Activated CD8-positive, alpha-beta memory T cell treated with anti-CD3 and anti-CD28 coated beads for 36 hours (primary cell): ENCODE data around the gene POFUT2. TPM values are rescaled to one million over a fixed set of nuclear protein-coding genes. Genes with fewer than 3 reads are reported as not detected.
"Not testable (repeated sequence)": the region's sequence is repeated elsewhere in the genome, so short reads cannot be mapped to it uniquely, and the experiment has no call there.

Source experiments
- CTCF ChIA-PET: fragments of 350-600 bp; sonication (Branson Sonifier 250); formaldehyde crosslinking; loops from one replicate; lab custom pipeline; 2021; ENCODE audit warnings: antibody characterized with exemption; lab: Charles Lee
- POLR2A ChIA-PET: fragments of 350-600 bp; sonication (Branson Sonifier 250); formaldehyde crosslinking; loops from one replicate; lab custom pipeline; 2021; ENCODE audit warnings: antibody characterized with exemption; lab: Charles Lee
- total RNA-seq, 2 experiments: library from RNA; stranded (reverse); gene quantifications; one replicate each; pipeline ENCODE4 v1.2.3, GENCODE V29; 2021

The POFUT2 gene
- total RNA-seq, 2 experiments from 2014 or later = 13.2 to 13.4 TPM

- CTCF ChIA-PET = interaction anchor here (1.1 kb wide), 1 partner anchor 23 kb away, joined by 3 read pairs; no protein-coding TSS in a partner anchor
- POLR2A ChIA-PET = not testable (repeated sequence)
Measured at GRCh38 chr21:45315676-45316470, 28.2 kb upstream of the POFUT2 start.

DNA sequence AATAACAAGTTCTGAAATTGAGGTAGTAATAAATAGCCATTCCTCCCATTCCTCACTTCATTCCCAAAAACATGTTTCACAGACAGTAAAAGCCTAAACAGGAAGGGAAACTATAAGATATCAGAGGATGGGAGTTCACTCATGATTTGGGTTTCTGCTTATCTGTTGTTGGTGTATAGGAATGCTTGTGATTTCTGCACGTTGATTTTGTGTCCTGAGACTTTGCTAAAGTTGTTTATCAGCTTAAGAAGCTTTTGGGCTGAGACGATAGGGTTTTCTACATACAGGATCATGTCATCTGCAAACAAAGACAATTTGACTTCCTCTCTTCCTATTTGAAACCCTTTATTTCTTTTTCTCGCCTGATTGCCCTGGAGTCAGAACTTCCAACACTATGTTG lies 26.0 kb upstream of the POFUT2 start:
- ChIA-PET CTCF (no interaction called here), POLR2A (no interaction called here)

DNA sequence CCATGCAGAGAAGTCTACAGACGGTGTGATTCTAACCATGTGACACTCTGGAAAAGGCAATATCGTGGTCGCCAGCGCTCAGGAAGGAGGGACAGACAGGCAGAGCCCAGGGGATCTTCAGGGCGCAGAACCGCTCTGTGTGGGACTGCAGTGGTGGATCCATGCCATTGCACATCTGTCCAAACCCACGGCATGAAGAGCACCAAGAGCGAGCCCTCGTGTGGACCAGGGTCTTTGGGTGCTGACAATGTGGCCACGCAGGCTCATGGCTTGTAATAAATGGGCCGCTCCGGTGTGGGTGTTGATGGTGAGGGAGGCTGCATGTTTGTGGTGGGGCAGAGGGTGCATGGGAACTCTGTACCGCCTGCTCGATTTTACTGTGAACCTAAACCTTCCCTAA lies 25.3 kb upstream of the POFUT2 start:
- CTCF ChIA-PET = no interaction called here

DNA sequence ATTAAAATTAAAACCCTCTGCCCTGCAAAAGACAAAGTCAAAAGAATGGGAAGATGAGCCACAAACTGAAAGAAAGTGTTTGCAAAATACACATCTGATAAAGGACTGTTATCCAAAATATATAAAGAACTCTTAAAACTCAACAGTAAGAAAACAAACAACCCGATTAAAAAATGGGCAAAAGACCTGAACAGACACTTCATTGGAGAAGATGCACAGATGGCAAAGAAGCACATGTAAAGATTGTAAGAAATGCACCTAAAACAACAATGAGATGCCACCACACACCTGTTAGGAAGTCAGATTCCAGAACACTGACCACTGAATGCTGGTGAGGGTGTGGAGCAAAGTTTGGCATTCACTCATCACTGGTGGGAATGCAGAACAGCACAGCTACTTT lies 24.6 kb upstream of the POFUT2 start:
- ChIA-PET POLR2A (no interaction called here), CTCF (no interaction called here)

More for the DNA sequence above, 25.3 kb upstream of the POFUT2 start:
- POLR2A ChIA-PET = no interaction called here

GRCh38 chr21:45310459-45310858 lies 22.8 kb upstream of the POFUT2 start:
- CTCF ChIA-PET = no interaction called here

DNA sequence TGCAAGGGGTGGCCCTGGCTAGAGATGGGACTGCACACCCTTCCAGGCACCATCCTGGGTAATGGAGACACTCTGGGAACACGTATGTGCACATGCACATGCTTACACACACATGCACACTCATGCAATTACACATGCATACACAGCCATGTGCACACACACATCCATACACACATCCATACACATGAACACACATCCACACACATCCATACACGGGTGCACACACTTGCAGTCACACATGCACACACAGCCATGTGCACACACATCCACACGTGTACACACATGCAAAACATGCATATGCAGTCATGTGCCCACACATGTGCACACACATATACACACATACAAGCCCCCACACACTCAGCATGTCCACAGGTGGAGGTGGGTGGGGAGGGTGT lies 22.3 kb upstream of the POFUT2 start:
- CTCF ChIA-PET = no interaction called here
- POLR2A ChIA-PET = no interaction called here

More at GRCh38 chr21:45310459-45310858, 22.8 kb upstream of the POFUT2 start:
- POLR2A ChIA-PET = no interaction called here

DNA sequence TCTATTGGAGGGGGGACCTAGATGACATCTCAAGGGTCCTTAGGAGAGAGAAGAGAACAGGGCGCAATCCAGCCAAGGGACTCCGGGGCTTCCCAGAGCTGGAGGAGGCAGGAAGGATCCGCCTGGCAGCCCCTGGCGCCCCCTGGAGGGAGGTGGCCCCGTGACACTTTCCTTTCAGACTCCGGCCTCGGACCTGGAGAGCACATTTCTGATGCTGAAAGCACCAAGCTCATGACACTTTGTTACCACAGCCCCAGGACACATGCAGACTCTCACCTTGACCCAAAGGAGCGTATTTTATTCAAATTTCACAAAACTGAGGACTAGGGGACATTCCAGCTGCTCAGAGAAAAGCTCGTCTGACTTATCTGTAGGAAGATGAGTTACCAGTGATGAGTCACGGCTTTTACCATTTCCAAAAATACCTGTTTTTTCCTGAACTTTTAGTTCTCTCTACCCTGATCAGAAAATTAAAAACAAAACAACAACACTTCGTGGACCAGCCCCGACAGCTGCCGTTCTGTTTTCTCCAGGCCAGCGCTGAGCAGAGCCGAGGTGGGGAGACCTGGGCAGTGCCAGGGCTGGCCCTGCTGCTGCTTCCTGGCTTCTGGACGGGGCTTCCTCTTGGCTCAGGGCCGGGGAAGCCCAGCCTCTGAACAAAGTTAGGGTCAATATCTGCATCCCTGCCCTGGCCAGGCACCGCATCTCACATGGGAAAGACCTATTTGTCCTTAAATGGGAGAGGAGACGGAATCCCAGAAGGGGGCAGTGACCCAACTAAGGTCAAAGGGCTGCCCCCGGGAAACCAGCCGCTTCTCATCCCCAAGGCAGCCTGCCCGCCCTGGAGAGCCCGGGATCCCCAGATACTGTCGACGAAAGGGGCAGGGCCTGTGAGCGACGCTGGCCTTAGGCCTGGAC lies 21.6 kb upstream of the POFUT2 start:
- POLR2A ChIA-PET = no interaction called here
- CTCF ChIA-PET = interaction anchor here (0.9 to 1.4 kb wide), 5 partner anchors 10 to 172 kb away, joined by 3 to 5 read pairs (median 4); no protein-coding TSS in a partner anchor

DNA sequence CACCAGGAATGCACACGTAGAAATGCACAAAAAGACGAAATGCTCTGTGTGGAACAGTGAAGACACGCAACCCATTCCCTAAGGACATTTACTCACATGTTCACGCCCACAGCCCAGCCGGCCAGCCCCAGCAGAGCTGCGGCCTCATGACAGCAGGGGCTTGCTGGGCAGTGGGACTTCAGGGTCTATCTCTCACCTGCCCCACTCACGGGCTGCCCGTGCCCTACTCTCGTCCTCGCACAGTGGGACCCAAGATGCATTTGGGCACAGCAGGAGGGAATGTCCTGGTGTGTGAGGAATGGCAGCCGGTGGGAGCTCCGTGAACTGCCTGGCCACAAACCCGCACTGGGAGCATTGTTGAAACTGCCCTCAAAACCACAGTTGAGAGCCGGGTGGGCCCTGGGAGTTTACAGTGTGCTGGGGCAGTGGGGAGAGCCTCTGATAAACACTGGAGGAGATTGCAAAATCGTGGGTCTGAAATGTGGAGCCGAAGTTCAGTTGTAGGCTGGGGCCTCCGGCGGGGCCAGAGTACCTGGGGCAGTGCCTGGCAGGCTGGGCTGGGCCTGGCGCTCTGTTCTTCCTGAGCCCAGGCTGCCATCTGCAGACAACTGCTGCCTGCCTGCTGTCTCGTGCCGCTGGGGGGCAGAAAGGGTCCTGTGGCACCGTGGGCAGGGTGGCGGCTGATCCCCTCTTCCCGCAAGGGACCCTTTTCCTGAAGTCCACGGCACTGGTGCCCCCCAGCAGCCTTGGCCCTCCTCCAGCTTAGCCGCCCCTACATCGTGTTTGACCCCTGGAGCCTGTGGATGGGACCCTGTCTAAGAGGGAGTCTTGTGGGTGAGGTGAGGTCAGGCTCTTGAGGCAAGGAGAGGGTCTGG lies 20.7 kb upstream of the POFUT2 start:
- ChIA-PET POLR2A (no interaction called here), CTCF (interaction anchor here (0.9 to 1.4 kb wide), 5 partner anchors 10 to 171 kb away, joined by 3 to 5 read pairs (median 4); no protein-coding TSS in a partner anchor)

DNA sequence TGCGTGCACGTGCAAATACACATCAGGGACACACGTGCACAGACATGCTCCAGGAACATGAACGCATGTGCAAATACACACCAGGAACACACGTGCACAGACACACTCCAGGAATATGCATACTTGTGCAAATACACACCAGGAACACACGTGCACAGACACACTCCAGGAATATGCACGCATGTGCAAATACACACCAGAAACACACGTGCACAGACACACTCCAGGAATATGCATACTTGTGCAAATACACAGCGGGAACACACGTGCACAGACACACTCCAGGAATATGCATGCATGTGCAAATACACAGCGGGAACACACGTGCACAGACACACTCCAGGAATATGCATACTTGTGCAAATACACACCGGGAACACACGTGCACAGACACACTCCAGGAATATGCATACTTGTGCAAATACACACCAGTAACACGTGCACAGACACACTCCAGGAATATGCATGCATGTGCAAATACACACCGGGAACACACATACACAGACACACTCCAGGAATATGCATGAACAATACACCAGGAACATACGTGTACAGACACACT lies 20.0 kb upstream of the POFUT2 start:
- CTCF ChIA-PET, POLR2A ChIA-PET: not testable (repeated sequence)

- POLR2A ChIA-PET = no interaction called here
- CTCF ChIA-PET = no interaction called here
Measured at GRCh38 chr21:45306832-45307571, 19.3 kb upstream of the POFUT2 start.

DNA sequence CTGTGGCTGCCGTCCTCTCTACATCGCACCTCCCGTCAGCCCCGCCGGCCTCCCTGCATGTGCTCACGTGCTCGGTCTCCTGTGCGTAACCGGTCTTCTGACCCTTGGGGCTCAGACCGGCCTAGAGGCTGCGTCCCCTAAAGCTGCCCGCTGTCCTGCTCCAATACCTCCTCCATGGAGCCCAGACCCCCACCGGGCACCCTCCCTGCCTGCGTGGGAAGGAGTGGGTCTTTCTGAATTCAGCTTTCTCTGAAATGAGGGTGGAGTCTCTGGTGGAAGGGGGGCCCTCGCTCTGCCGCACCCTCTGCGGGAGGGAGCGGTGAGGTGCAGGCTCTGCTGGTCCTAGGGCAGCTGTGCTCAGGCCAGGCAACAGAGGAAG lies 18.7 kb upstream of the POFUT2 start:
- ChIA-PET CTCF (no interaction called here), POLR2A (no interaction called here)

DNA sequence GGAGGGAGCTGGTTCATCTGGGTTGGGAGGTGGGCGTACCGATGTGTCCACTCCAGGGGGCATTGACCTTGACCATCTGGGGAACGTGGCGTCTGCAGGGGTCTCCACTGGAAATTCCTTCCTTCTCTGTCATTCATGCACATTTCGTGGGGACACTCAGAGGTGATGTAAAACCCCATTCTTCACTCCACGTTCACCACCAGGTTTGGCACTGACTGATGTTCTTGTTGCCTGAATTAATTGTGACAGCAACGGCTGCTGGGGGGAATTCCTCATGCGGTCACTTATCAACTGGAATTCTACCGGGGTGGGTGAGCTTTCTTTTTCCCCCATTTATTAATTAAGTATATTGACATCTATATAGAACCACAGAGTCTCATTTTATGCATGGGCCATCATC lies 18.1 kb upstream of the POFUT2 start:
- ChIA-PET POLR2A (no interaction called here), CTCF (no interaction called here)

DNA sequence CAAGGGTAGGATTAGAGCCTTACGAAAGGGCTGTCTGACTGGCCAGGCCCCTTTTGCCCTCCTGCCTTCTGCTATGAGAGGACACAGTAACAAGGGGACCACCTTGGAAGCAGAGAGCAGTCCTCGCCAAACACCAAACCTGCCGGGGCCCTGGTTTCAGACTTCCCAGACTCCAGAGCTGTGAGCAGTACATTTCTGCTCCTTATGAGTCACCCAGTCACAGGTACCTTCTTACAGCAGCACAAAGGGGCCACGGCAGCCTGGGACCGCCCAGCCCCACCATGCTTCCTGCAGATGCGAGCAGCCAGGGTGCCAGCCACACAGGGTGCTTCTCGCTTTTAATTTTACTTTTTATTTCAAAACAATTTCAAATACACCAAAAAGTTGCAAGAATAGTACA lies 17.2 kb upstream of the POFUT2 start:
- POLR2A ChIA-PET = no interaction called here

DNA sequence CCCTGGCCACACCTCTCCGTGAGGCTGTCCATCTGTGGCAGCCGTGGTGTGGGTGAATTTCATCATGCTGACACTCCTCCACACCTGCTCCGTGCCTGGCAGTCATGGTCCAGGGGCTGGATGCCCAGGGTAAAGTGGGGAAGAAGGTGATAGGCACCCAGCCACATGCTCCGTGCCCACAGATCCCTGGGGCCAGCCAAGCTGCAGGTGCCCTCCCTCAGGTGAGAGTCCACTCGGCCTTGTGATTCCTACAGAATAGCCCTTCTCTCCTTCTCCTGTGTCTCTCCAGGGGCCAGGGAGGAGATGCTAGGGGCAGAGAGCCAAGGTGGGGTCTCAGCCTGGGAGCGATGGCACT lies 16.8 kb upstream of the POFUT2 start:
- CTCF ChIA-PET = no interaction called here
- POLR2A ChIA-PET = no interaction called here

More for the DNA sequence above, 17.2 kb upstream of the POFUT2 start:
- CTCF ChIA-PET = no interaction called here

GRCh38 chr21:45303751-45304475 lies 16.2 kb upstream of the POFUT2 start:
- CTCF ChIA-PET = no interaction called here

GRCh38 chr21:45303091-45303615 lies 15.5 kb upstream of the POFUT2 start:
- POLR2A ChIA-PET = no interaction called here
- CTCF ChIA-PET = no interaction called here

More at GRCh38 chr21:45303751-45304475, 16.2 kb upstream of the POFUT2 start:
- POLR2A ChIA-PET = no interaction called here
